ENCODE measurements around the gene BCR. TPM values are rescaled to one million over a fixed set of nuclear protein-coding genes. Genes with fewer than 3 reads are reported as not detected.

BCR gene
- total RNA-seq, 1 donor from 2014 or later = 186 TPM

GRCh38 chr22:23263651-23264555 is 83.6 kb downstream of the BCR start:
- DNase-seq = peak; percentile 51

- DNase-seq = no peak
These were observed 84.5 kb downstream of the BCR start for GRCh38 chr22:23264610-23265367.

GRCh38 chr22:23265368-23265700 is 85.0 kb downstream of the BCR start:
- no peak for DNase-seq

GRCh38 chr22:23266780-23267179 is 86.5 kb downstream of the BCR start:
- DNase-seq = no peak

GRCh38 chr22:23267226-23268043 is 87.1 kb downstream of the BCR start:
- no peak for DNase-seq

- DNase-seq = no peak
These were observed 87.9 kb downstream of the BCR start for GRCh38 chr22:23268139-23268712.

- DNase-seq = no peak
These were observed 88.6 kb downstream of the BCR start for GRCh38 chr22:23268877-23269276.

- no peak for DNase-seq
These were observed 89.3 kb downstream of the BCR start for GRCh38 chr22:23269441-23270211.

GRCh38 chr22:23270212-23270733 is 90.0 kb downstream of the BCR start:
- no peak for DNase-seq

GRCh38 chr22:23270798-23271596 is 90.7 kb downstream of the BCR start:
- no peak for DNase-seq

- DNase-seq = no peak
These were observed 91.2 kb downstream of the BCR start for GRCh38 chr22:23271597-23271908.

- DNase-seq = no peak
These were observed 92.1 kb downstream of the BCR start for GRCh38 chr22:23272371-23272770.

GRCh38 chr22:23272834-23273233 is 92.5 kb downstream of the BCR start:
- no peak for DNase-seq

- no peak for DNase-seq
These were observed 93.3 kb downstream of the BCR start for GRCh38 chr22:23273445-23274145.

GRCh38 chr22:23274146-23274526 is 93.8 kb downstream of the BCR start:
- no peak for DNase-seq

- no peak for DNase-seq
These were observed 94.8 kb downstream of the BCR start for GRCh38 chr22:23274891-23275694.

GRCh38 chr22:23275751-23276150 is 95.4 kb downstream of the BCR start:
- no peak for DNase-seq

GRCh38 chr22:23276656-23277582 is 96.6 kb downstream of the BCR start:
- DNase-seq = no peak

All from dermis blood vessel endothelial cell (primary cell).